Keratinocyte (primary cell): ENCODE results near the gene CRYAB. TPM values are rescaled to one million over a fixed set of nuclear protein-coding genes. Genes with fewer than 3 reads are reported as not detected.

Source experiments
- DNase-seq: peaks from one replicate; pipeline ENCODE4 v3.0.0-alpha.2; 2011; ENCODE audit warnings: low read depth, missing footprints, low spot score
- FAIRE-seq: peaks from 2 replicates; lab custom pipeline; 2011; peaks lifted over from hg19 to GRCh38; lab: Jason Lieb, UNC
- H2AFZ ChIP-seq: 2 replicates; pipeline ENCODE4 v1.6.0; 2012; ENCODE audit warnings: low read length, control low read depth, inconsistent platforms; ENCODE audit not compliant: control insufficient read depth
- H3K27ac ChIP-seq: 2 replicates; pipeline ENCODE4 v1.5.1; 2011; ENCODE audit warnings: low read length; ENCODE audit not compliant: control insufficient read depth, insufficient read depth
- H3K27me3 ChIP-seq: 3 replicates; pipeline ENCODE4 v1.6.0; 2011; ENCODE audit warnings: low read length; ENCODE audit not compliant: control insufficient read depth, insufficient read depth; ENCODE audit errors: extremely low read depth
- H3K36me3 ChIP-seq, 2 experiments: 2 replicates in 1 of 2; 3 replicates in 1 of 2; pipeline ENCODE4 v1.5.1; 2011; ENCODE audit warnings: low read length in 2 of 2, mild to moderate bottlenecking in 1 of 2; ENCODE audit not compliant: control insufficient read depth in 2 of 2, insufficient read depth in 2 of 2; ENCODE audit errors: extremely low read depth in 1 of 2
- H3K4me1 ChIP-seq: 3 replicates; pipeline ENCODE4 v1.5.1; 2011; ENCODE audit warnings: low read length; ENCODE audit not compliant: control insufficient read depth, insufficient read depth; ENCODE audit errors: extremely low read depth
- H3K4me2 ChIP-seq: 3 replicates; pipeline ENCODE4 v1.6.0; 2011; ENCODE audit warnings: low read depth, low read length; ENCODE audit not compliant: control insufficient read depth, insufficient read depth; ENCODE audit errors: extremely low read depth
- H3K4me3 ChIP-seq, 3 experiments: fragments of 200-600 bp in 1 of 3; sonication (generic) in 1 of 3; 2 replicates in 2 of 3; 3 replicates in 1 of 3; pipeline ENCODE4 v1.5.1; 2011 to 2016; ENCODE audit warnings: low read length in 3 of 3, mild to moderate bottlenecking in 3 of 3, control low read depth in 2 of 3, inconsistent platforms in 1 of 3, low read depth in 1 of 3, mixed read lengths in 1 of 3, mixed run types in 1 of 3, moderate library complexity in 1 of 3; ENCODE audit not compliant: control insufficient read depth in 2 of 3, insufficient read depth in 2 of 3; ENCODE audit errors: extremely low read depth in 1 of 3
- H3K79me2 ChIP-seq: 2 replicates; pipeline ENCODE4 v1.6.0; 2012; ENCODE audit warnings: low read length; ENCODE audit not compliant: control insufficient read depth, insufficient read depth
- H3K9ac ChIP-seq: 3 replicates; pipeline ENCODE4 v1.6.0; 2011; ENCODE audit warnings: low read length; ENCODE audit not compliant: control insufficient read depth, insufficient read depth; ENCODE audit errors: extremely low read depth
- H3K9me1 ChIP-seq: 3 replicates; pipeline ENCODE4 v1.6.0; 2011; ENCODE audit warnings: low read length; ENCODE audit not compliant: control insufficient read depth, insufficient read depth; ENCODE audit errors: extremely low read depth
- H3K9me3 ChIP-seq: 2 replicates; pipeline ENCODE4 v1.5.1; 2012; ENCODE audit warnings: low read depth, low read length; ENCODE audit not compliant: control insufficient read depth
- H4K20me1 ChIP-seq: 3 replicates; pipeline ENCODE4 v1.6.0; 2011; ENCODE audit warnings: low read length; ENCODE audit not compliant: control insufficient read depth, insufficient read depth; ENCODE audit errors: extremely low read depth
- EZH2 ChIP-seq: IDR thresholded peaks from one replicate; pipeline ENCODE4 v1.6.1; 2012; ENCODE audit warnings: inconsistent platforms, mild to moderate bottlenecking, low read length, moderate library complexity
- dilution Hi-C: fragments of 300-500 bp; cut with MboI; formaldehyde crosslinking; loops from one replicate; pipeline ENCODE4 v1.7.0; 2020; ENCODE audit warnings: low sequenced_read_pairs; ENCODE audit not compliant: extremely low pct_ligation_motif_present
- polyA plus RNA-seq, 5 experiments: library from polyadenylated mRNA; depleted of rRNA in 3 of 5; stranded (reverse) in 3 of 5; stranded (forward) in 1 of 5; unstranded in 1 of 5; fragments of >200 nt; gene quantifications; 1 replicate in 1 of 5; 2 replicates in 3 of 5; 3 replicates in 1 of 5; pipeline versions ENCODE4 v1.2.1 to v1.2.3, GENCODE V29; 2011 to 2012; ENCODE audit warnings: missing spikeins in 2 of 5, low read depth in 1 of 5, low replicate concordance in 1 of 5
- TF ChIP-seq, protein P1 (sequence below), 3 experiments: IDR thresholded peaks in 1 of 3; conservative IDR thresholded peaks in 1 of 3; optimal IDR thresholded peaks in 1 of 3; 2 replicates in 2 of 3; 3 replicates in 1 of 3; pipeline versions ENCODE3 to v1.5.1; 2011; ENCODE audit warnings: low read length in 3 of 3, mild to moderate bottlenecking in 3 of 3, moderate library complexity in 2 of 3, control low read depth in 1 of 3, inconsistent platforms in 1 of 3; ENCODE audit not compliant: insufficient read depth in 2 of 3; ENCODE audit errors: extremely low read depth in 1 of 3

Gene CRYAB
- polyA plus RNA-seq, 1 donor (not counting 4 experiments of a cell fraction or from before 2014, with no cell fraction given), result 11.0 TPM

DNA sequence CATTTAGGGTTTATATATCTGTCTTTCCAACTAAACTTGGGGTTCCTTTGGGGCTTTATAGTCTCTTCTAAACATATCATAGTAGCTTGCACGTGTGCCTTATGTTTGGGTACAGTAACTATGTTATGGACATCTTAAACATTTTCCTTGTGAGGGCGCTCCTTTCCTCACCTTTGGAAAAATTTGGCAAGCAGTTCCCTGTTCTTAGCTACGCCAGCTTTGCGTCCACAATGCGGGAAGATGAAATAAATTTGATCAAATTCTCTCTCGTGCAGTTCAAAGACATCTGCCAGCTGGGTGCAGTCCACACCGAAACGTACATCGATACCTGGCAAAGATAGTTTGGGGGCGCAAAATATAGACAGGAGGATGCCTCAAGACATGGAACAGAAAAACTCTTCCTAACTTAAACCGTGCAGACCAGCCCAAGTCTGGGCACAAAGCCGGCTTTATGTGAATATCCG lies 33.2 kb downstream of the CRYAB start:
- FAIRE-seq (no peak), DNase-seq (no peak)
- TF ChIP-seq EZH2, result no peak
- TF ChIP-seq, protein P1, sequence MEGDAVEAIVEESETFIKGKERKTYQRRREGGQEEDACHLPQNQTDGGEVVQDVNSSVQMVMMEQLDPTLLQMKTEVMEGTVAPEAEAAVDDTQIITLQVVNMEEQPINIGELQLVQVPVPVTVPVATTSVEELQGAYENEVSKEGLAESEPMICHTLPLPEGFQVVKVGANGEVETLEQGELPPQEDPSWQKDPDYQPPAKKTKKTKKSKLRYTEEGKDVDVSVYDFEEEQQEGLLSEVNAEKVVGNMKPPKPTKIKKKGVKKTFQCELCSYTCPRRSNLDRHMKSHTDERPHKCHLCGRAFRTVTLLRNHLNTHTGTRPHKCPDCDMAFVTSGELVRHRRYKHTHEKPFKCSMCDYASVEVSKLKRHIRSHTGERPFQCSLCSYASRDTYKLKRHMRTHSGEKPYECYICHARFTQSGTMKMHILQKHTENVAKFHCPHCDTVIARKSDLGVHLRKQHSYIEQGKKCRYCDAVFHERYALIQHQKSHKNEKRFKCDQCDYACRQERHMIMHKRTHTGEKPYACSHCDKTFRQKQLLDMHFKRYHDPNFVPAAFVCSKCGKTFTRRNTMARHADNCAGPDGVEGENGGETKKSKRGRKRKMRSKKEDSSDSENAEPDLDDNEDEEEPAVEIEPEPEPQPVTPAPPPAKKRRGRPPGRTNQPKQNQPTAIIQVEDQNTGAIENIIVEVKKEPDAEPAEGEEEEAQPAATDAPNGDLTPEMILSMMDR (optimal IDR thresholded peaks at IDR 0.05 in 1 of 3, IDR thresholded peaks at IDR 0.05 in 1 of 3, conservative IDR thresholded peaks at IDR 0.05 in 1 of 3; ENCODE audit: extremely low read depth in 1 of 3, insufficient read depth in 2 of 3, low read length in 3 of 3), result peak in 1 of 3 experiments; percentile 21
- dilution Hi-C loops, result no loop called here
- H3K9me3 ChIP-seq, result no peaks in the 10 kb centered on the region
- H3K79me2 ChIP-seq, result no peaks in the 10 kb centered on the region
- no peaks in the 10 kb centered on the region for H3K36me3 ChIP-seq
- peak overlapping the region; percentile 98 for H3K9ac ChIP-seq
- no peaks in the 10 kb centered on the region for H4K20me1 ChIP-seq
- peak overlapping the region; percentile 100 for H3K27ac ChIP-seq
- peak overlapping the region; percentile 95 for H3K4me2 ChIP-seq
- H3K27me3 ChIP-seq, result no peaks in the 10 kb centered on the region
- H3K4me3 ChIP-seq, result peak overlapping the region; percentile 53 to 96 (median 91)
- no peaks in the 10 kb centered on the region for H3K9me1 ChIP-seq
- peak overlapping the region; percentile 99 for H2AFZ ChIP-seq
- peaks cover 8% of the 10 kb centered on the region for H3K4me1 ChIP-seq

- H4K20me1 ChIP-seq, result no peaks in the 10 kb centered on the region
- H3K9me3 ChIP-seq, result no peaks in the 10 kb centered on the region
- dilution Hi-C loops, result no loop called here
- FAIRE-seq, result no peak
- peak overlapping the region; percentile 95 for H2AFZ ChIP-seq
- no peak overlapping the region for H3K27ac ChIP-seq
- H3K9me1 ChIP-seq, result no peaks in the 10 kb centered on the region
- peak overlapping the region; percentile 78 for H3K9ac ChIP-seq
- TF ChIP-seq, protein P1 (optimal IDR thresholded peaks at IDR 0.05 in 1 of 3, IDR thresholded peaks at IDR 0.05 in 1 of 3, conservative IDR thresholded peaks at IDR 0.05 in 1 of 3; ENCODE audit: extremely low read depth in 1 of 3, insufficient read depth in 2 of 3, low read length in 3 of 3), result no peak
- no peak for TF ChIP-seq EZH2
- peaks cover 3% of the 10 kb centered on the region for H3K79me2 ChIP-seq
- peaks cover 0 to 5% of the 10 kb centered on the region in 2 experiments for H3K36me3 ChIP-seq
- H3K4me1 ChIP-seq, result peaks cover 7% of the 10 kb centered on the region
- H3K4me2 ChIP-seq, result peak overlapping the region; percentile 79
- H3K4me3 ChIP-seq, result peak overlapping the region; percentile 74 to 86 (median 82)
- no peak for DNase-seq
- H3K27me3 ChIP-seq, result no peaks in the 10 kb centered on the region
These were observed 39.8 kb downstream of the CRYAB start for GRCh38 chr11:111871693-111872161.
